Gastrocnemius medialis (tissue), 4 donors: ENCODE results near the gene TEKTIP1. TPM values are rescaled to one million over a fixed set of nuclear protein-coding genes. Genes with fewer than 3 reads are reported as not detected.

ENCODE experiments used
- ATAC-seq, 2 donors: fragments of 150-250 bp; one replicate each; pipeline ENCODE4 v1.9.1; 2016
- DNase-seq, 2 donors: peaks; one replicate each; pipeline ENCODE4 v3.0.0-alpha.2; 2019
- H3K27ac ChIP-seq, 4 donors: fragments of 200-600 bp; sonication (generic); 1 replicate in 1 of 4; 2 replicates in 3 of 4; pipeline ENCODE4 v1.5.1; 2016 to 2018; ENCODE audit warnings: mild to moderate bottlenecking in 2 of 4, moderate library complexity in 1 of 4
- H3K27me3 ChIP-seq, 3 donors: fragments of 200-600 bp; sonication (generic) in 2 of 3; 1 replicate in 1 of 3; 2 replicates in 2 of 3; pipeline versions ENCODE4 v1.5.1 to v1.6.0; 2016 to 2019; ENCODE audit warnings: mild to moderate bottlenecking in 1 of 3, moderate library complexity in 1 of 3
- H3K36me3 ChIP-seq, 2 donors: fragments of 200-600 bp; sonication (generic) in 1 of 2; one replicate each; pipeline ENCODE4 v1.5.1; 2017 to 2018
- H3K4me1 ChIP-seq, 2 donors: fragments of 200-600 bp; sonication (generic) in 1 of 2; one replicate each; pipeline ENCODE4 v1.5.1; 2016 to 2017; ENCODE audit warnings: mild to moderate bottlenecking in 2 of 2
- H3K4me3 ChIP-seq, 4 donors: fragments of 200-600 bp; sonication (generic) in 3 of 4; 1 replicate in 1 of 4; 2 replicates in 3 of 4; pipeline ENCODE4 v1.5.1; 2016 to 2019; ENCODE audit warnings: mild to moderate bottlenecking in 2 of 4
- H3K9me3 ChIP-seq, 3 donors: fragments of 200-600 bp; sonication (generic) in 2 of 3; 1 replicate in 1 of 3; 2 replicates in 2 of 3; pipeline ENCODE4 v1.5.1; 2016 to 2019
- POLR2A ChIP-seq, 2 donors: fragments of 450-650 bp; IDR thresholded peaks; one replicate each; pipeline ENCODE4 v1.6.1; 2017; ENCODE audit warnings: antibody characterized with exemption in 2 of 2, mild to moderate bottlenecking in 2 of 2, moderate library complexity in 2 of 2
- in situ Hi-C, 4 donors: fragments of 200-750 bp; cut with MboI; loops; one replicate each; pipeline versions ENCODE4 v1.15.0 to v1.8.0; 2017; ENCODE audit warnings: low sequenced_read_pairs in 4 of 4
- intact Hi-C: fragments of 100-400 bp; cut with DNase I; formaldehyde crosslinking; loops from one replicate; pipeline ENCODE4 v1.15.1; 2023; ENCODE audit warnings: low total_unique reads
- total RNA-seq, 4 donors: library from RNA; depleted of rRNA; stranded (reverse); fragments of >200 nt; gene quantifications; one replicate each; pipeline versions ENCODE4 v1.1.0 to v1.2.3, GENCODE V29; 2016
- TF ChIP-seq, protein P1 (sequence below), 5 experiments: fragments of 450-650 bp in 3 of 5; fragments of 200-600 bp in 2 of 5; sonication (generic) in 2 of 5; IDR thresholded peaks in 4 of 5; conservative IDR thresholded peaks in 1 of 5; 1 replicate in 4 of 5; 2 replicates in 1 of 5; pipeline ENCODE4 v1.5.1; 2016 to 2019; ENCODE audit warnings: antibody characterized with exemption in 5 of 5, mild to moderate bottlenecking in 3 of 5, moderate library complexity in 3 of 5

Gene TEKTIP1
- total RNA-seq, 4 donors from 2014 or later = not detected

DNA sequence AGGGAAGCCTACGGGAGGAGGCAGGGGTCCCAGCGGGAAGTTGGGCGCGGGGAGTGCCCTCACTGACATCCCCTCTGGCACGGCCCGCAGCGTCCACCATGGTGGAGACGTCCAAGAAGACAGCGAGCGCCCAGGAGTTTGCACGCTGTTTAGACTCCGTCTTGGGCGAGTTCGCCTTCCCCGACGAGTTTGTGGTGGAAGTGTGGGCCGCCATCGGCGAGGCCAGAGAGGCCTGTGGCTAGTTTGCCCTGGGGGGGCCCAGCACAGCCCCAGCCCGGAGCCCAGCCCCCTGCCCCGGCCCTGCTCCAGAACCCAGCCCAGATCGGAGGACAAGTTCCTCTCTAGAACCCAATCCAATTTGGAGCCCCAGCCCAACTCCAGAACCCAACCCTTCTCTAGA, 51.0 kb downstream of the TEKTIP1 start:
- peaks cover 10 to 11% of the 10 kb centered on the region in 2 donors for H3K4me1 ChIP-seq
- ATAC-seq (no peak), DNase-seq (no peak)
- H3K27me3 ChIP-seq = peaks cover 10 to 15% (median 15%) of the 10 kb centered on the region in 3 donors
- intact Hi-C loops (no loop called here), in situ Hi-C loops (no loop called here)
- no peak overlapping the region for H3K4me3 ChIP-seq
- no peaks in the 10 kb centered on the region for H3K36me3 ChIP-seq
- no peak overlapping the region for H3K27ac ChIP-seq
- no peaks in the 10 kb centered on the region for H3K9me3 ChIP-seq
- TF ChIP-seq, protein P1, sequence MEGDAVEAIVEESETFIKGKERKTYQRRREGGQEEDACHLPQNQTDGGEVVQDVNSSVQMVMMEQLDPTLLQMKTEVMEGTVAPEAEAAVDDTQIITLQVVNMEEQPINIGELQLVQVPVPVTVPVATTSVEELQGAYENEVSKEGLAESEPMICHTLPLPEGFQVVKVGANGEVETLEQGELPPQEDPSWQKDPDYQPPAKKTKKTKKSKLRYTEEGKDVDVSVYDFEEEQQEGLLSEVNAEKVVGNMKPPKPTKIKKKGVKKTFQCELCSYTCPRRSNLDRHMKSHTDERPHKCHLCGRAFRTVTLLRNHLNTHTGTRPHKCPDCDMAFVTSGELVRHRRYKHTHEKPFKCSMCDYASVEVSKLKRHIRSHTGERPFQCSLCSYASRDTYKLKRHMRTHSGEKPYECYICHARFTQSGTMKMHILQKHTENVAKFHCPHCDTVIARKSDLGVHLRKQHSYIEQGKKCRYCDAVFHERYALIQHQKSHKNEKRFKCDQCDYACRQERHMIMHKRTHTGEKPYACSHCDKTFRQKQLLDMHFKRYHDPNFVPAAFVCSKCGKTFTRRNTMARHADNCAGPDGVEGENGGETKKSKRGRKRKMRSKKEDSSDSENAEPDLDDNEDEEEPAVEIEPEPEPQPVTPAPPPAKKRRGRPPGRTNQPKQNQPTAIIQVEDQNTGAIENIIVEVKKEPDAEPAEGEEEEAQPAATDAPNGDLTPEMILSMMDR (IDR thresholded peaks at IDR 0.05 in 4 of 5, conservative IDR thresholded peaks at IDR 0.05 in 1 of 5) = no peak

DNA sequence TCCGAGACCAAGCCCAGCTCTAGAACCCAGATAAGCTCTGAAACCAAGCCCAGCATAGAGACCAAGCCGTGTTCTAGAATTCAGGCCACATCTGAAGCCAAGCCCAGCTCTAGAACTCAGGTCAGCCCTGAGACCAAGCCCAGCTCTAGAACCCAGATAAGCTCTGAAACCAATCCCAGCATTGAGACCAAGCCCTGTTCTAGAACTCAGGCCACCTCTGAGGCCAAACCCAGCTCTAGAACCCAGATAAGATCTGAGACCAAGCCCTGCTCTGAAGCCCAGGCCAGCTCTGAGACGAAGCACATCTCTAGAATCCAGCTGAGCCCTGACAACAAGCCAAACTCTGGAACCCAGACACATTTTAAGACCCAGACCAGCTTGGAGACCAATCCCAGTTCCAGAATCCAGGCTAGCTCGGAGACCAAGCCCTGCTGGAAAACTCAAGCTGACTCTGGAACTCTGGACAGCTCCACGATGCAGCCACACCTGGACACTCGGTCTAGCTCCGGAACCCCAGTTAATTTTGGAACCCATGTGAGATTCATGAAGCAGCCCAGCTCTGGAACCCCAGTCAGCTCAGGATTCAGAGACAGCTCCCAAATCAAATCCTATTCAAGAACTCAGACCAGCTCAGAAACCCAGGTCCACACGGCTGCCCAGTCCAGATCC, 52.2 kb downstream of the TEKTIP1 start:
- in situ Hi-C loops = no loop called here
- ATAC-seq (no peak), DNase-seq (no peak)
- Histone ChIP-seq H3K27ac (no peak overlapping the region), H3K9me3 (no peaks in the 10 kb centered on the region), H3K4me3 (no peak overlapping the region), H3K36me3 (no peaks in the 10 kb centered on the region), H3K27me3 (peaks cover 3 to 7% (median 6%) of the 10 kb centered on the region in 3 donors), H3K4me1 (peaks cover 5 to 10% of the 10 kb centered on the region in 2 donors)
- TF ChIP-seq, protein P1 (IDR thresholded peaks at IDR 0.05 in 4 of 5, conservative IDR thresholded peaks at IDR 0.05 in 1 of 5) = no peak
- no peak for TF ChIP-seq POLR2A (IDR thresholded peaks at IDR 0.05)
- intact Hi-C loops = no loop called here

DNA sequence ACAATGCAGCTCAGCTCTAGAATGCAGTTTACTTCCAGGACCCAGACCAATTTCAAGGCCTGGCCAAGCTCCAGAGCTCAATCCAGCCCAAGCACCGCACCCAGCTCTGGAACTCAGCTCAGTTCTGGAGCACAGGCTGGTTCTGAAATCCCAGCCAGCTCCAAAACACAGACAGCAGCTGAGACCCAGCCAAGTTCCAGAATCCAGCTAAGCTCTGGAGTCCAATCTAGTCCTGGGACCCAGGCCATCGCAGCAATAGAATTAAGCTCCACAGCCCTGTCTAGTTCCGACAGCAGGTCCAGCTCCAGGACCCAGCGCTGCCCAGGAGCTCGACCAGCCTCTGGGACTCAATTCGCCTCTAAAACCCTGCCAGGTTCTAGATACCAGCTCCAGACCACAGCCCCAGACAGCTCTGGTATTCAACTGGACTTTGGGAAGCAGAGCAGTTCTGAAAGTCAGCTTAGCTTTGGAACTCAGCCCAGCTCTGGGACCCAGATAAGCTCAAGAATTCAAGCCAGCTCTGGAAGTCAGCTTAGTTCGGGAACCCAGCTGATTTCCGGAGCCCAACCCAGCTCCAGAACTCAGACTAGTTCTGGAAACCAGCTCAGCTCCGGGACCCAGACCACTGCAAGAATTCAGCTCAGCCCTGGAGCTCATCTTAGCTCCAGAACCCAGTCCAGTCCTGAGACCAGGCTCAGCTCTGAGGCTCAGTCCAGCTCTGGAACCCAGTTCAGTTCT, 53.1 kb downstream of the TEKTIP1 start:
- no peak for DNase-seq
- no peaks in the 10 kb centered on the region for H3K36me3 ChIP-seq
- H3K9me3 ChIP-seq = no peaks in the 10 kb centered on the region
- intact Hi-C loops = no loop called here
- ATAC-seq = no peak
- H3K27ac ChIP-seq = no peak overlapping the region
- H3K27me3 ChIP-seq = peaks cover 0 to 2% (median 0%) of the 10 kb centered on the region in 3 donors
- TF ChIP-seq, protein P1 (IDR thresholded peaks at IDR 0.05 in 4 of 5, conservative IDR thresholded peaks at IDR 0.05 in 1 of 5) = no peak
- no peak for TF ChIP-seq POLR2A (IDR thresholded peaks at IDR 0.05)
- in situ Hi-C loops = no loop called here
- peaks cover 3 to 4% of the 10 kb centered on the region in 2 donors for H3K4me1 ChIP-seq
- no peak overlapping the region for H3K4me3 ChIP-seq

DNA sequence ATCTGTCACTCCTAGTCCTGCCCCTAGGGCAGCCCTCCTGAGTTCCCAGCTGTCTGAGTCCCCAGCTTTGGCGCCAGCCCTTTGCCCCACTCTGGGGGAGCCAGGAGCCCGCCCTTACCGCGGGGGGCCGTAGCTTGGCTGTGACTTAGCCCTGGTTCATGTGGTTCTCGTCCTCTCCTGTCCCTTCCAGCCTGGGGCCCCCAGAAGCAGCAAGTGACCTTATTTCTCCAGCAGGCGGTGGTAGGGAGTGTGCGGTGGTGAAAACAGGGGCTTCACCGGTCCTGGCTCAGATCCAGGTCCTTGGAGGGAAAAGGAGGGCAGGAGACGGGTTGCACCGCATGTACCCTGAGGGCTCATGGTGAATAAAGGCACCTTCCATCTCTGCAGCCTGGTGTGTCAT, 54.2 kb downstream of the TEKTIP1 start:
- Histone ChIP-seq H3K9me3 (no peaks in the 10 kb centered on the region), H3K27me3 (peaks cover 0 to 2% (median 0%) of the 10 kb centered on the region in 3 donors), H3K4me3 (no peak overlapping the region), H3K36me3 (no peaks in the 10 kb centered on the region), H3K27ac (no peak overlapping the region), H3K4me1 (no peaks in the 10 kb centered on the region)
- DNase-seq = no peak
- TF ChIP-seq POLR2A (IDR thresholded peaks at IDR 0.05) = no peak
- TF ChIP-seq, protein P1 (IDR thresholded peaks at IDR 0.05 in 4 of 5, conservative IDR thresholded peaks at IDR 0.05 in 1 of 5) = no peak
- ATAC-seq = no peak
- in situ Hi-C loops = no loop called here
- intact Hi-C loops = no loop called here

Other genes starting within 250 kb of the TEKTIP1 start
- gene NFIC, start 172.6 kb upstream of the TEKTIP1 start, total RNA-seq = 100 to 1,000 TPM in 3 of 4 donors, 10 to 100 TPM in 1; 90.2 to 403 (median 348) TPM
- gene SMIM24, start 58.6 kb upstream of the TEKTIP1 start, total RNA-seq = not detected
- not detected for gene SMIM44, start 55.7 kb upstream of the TEKTIP1 start, total RNA-seq
- gene DOHH, start 38.5 kb upstream of the TEKTIP1 start, total RNA-seq = 10 to 100 TPM; 15.3 to 59.5 (median 42.8) TPM
- gene FZR1, start 32.9 kb upstream of the TEKTIP1 start, total RNA-seq = 10 to 100 TPM; 15.9 to 32.0 (median 21.0) TPM
- gene MFSD12, start 18.4 kb downstream of the TEKTIP1 start, total RNA-seq = 10 to 100 TPM; 22.3 to 77.3 (median 48.7) TPM
- 10 to 100 TPM; 31.4 to 61.1 (median 36.6) TPM for gene HMG20B, start 33.8 kb downstream of the TEKTIP1 start, total RNA-seq
- 1 to 10 TPM in 1 of 4 donors, under 1 TPM in 3; 0.15 to 1.1 (median 0.33) TPM for gene GIPC3, start 46.3 kb downstream of the TEKTIP1 start, total RNA-seq
- 1 to 10 TPM in 1 of 4 donors, under 1 TPM in 2, not detected in 1; 0.36 to 1.2 (median 0.51) TPM for gene TBXA2R, start 67.7 kb downstream of the TEKTIP1 start, total RNA-seq
- gene CACTIN, start 87.6 kb downstream of the TEKTIP1 start, total RNA-seq = 10 to 100 TPM; 19.5 to 28.4 (median 27.4) TPM
- 10 to 100 TPM in 3 of 4 donors, 1 to 10 TPM in 1; 8.2 to 18.0 (median 17.3) TPM for gene PIP5K1C, start 161.3 kb downstream of the TEKTIP1 start, total RNA-seq
- gene TJP3, start 169.2 kb downstream of the TEKTIP1 start, total RNA-seq = 1 to 10 TPM in 3 of 4 donors, under 1 TPM in 1; 0.67 to 3.7 (median 1.7) TPM
- gene APBA3, start 222.5 kb downstream of the TEKTIP1 start, total RNA-seq = 10 to 100 TPM; 14.0 to 29.6 (median 27.4) TPM
- 10 to 100 TPM; 23.3 to 86.3 (median 63.3) TPM for gene MRPL54, start 223.5 kb downstream of the TEKTIP1 start, total RNA-seq
- not detected for gene RAX2, start 233.1 kb downstream of the TEKTIP1 start, total RNA-seq
- 1 to 10 TPM in 1 of 4 donors, not detected in 3; 1.7 TPM for gene MATK, start 247.2 kb downstream of the TEKTIP1 start, total RNA-seq